Measurements from ENCODE around the gene LTBP3.

LTBP3 gene

GRCh38 chr11:65547446-65548125 lies 10.6 kb downstream of the LTBP3 start:
- CTCF ChIA-PET: interaction anchor here (0.5 to 1.0 kb wide), 2 partner anchors 19 to 159 kb away, joined by 3 to 4 read pairs; no protein-coding TSS in a partner anchor
- POLR2A ChIA-PET (ENCODE audit: low non-redundant PET): interaction anchor here (0.6 kb wide), 1 partner anchor 43 kb away, joined by 3 read pairs; no protein-coding TSS in a partner anchor
- H3K27ac ChIP-seq: no peak overlapping the region
- TF ChIP-seq, protein P1, sequence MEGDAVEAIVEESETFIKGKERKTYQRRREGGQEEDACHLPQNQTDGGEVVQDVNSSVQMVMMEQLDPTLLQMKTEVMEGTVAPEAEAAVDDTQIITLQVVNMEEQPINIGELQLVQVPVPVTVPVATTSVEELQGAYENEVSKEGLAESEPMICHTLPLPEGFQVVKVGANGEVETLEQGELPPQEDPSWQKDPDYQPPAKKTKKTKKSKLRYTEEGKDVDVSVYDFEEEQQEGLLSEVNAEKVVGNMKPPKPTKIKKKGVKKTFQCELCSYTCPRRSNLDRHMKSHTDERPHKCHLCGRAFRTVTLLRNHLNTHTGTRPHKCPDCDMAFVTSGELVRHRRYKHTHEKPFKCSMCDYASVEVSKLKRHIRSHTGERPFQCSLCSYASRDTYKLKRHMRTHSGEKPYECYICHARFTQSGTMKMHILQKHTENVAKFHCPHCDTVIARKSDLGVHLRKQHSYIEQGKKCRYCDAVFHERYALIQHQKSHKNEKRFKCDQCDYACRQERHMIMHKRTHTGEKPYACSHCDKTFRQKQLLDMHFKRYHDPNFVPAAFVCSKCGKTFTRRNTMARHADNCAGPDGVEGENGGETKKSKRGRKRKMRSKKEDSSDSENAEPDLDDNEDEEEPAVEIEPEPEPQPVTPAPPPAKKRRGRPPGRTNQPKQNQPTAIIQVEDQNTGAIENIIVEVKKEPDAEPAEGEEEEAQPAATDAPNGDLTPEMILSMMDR (conservative IDR thresholded peaks at IDR 0.05; ENCODE audit: low read depth): no peak
- DNase-seq (ENCODE audit: low spot score): no peak

DNA sequence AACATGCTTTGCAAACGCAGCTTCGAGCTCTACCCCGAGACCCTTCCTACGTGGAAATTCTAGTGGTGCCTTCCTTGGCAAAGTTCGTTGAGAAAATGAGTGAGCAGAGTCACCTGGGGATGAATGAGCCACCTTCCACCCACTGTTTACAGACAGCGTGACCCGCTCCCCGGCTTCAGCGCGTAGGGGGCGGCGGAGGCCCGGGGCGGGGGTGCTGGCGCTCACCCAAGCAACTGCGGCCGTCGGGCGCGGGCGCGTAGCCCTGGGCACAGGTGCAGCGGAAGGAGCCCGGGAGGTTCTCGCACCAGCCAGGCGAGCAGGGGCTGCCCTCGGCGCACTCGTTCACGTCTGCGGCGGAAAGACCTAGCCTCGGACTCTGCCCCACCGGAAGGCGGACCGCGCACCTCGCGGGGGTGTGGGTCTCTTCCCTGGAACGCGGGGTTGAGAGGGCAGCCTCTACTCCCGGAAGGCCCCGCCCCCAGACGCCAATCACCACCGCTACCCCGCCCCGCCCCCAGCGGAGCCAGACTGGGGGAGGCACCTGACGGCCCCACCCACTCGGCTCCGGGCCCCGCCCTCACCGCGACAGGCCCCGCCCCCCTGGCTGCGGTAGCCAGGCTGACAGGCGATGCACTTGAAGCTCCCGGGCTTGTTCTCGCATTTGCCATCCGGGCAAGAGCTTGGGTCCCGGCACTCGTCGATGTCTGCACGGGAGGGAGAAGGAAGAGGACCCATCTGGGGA lies 11.8 kb downstream of the LTBP3 start:
- ChIA-PET POLR2A (ENCODE audit: low non-redundant PET) (interaction anchor here (0.6 kb wide), 2 partner anchors 117 to 123 kb away, joined by 3 to 4 read pairs; no protein-coding TSS in a partner anchor), CTCF (interaction anchor here (1.0 kb wide), 1 partner anchor 27 kb away, joined by 3 read pairs; no protein-coding TSS in a partner anchor)
- DNase-seq (ENCODE audit: low spot score): peak; percentile 92
- H3K27ac ChIP-seq: peak overlapping the region; percentile 45
- TF ChIP-seq, protein P1 (conservative IDR thresholded peaks at IDR 0.05; ENCODE audit: low read depth): no peak

GRCh38 chr11:65545853-65546216 lies 12.3 kb downstream of the LTBP3 start:
- peak overlapping the region; percentile 45 for H3K27ac ChIP-seq
- DNase-seq (ENCODE audit: low spot score): no peak
- ChIA-PET CTCF (no interaction called here), POLR2A (ENCODE audit: low non-redundant PET) (interaction anchor here (0.5 kb wide), 1 partner anchor 17 kb away, joined by 3 read pairs; no protein-coding TSS in a partner anchor)
- TF ChIP-seq, protein P1 (conservative IDR thresholded peaks at IDR 0.05; ENCODE audit: low read depth): no peak

GRCh38 chr11:65542738-65543390 lies 15.3 kb downstream of the LTBP3 start:
- POLR2A ChIA-PET (ENCODE audit: low non-redundant PET): interaction anchor here (0.5 to 3.2 kb wide), 2 partner anchors 23 to 29 kb away, joined by 3 to 16 read pairs; partner anchors contain the start of gene FAM89B
- CTCF ChIA-PET: no interaction called here
- H3K27ac ChIP-seq: peak overlapping the region; percentile 3
- no peak for DNase-seq (ENCODE audit: low spot score)
- TF ChIP-seq, protein P1 (conservative IDR thresholded peaks at IDR 0.05; ENCODE audit: low read depth): no peak

GRCh38 chr11:65541093-65541982 lies 16.8 kb downstream of the LTBP3 start:
- ChIA-PET CTCF (interaction anchor here (0.5 to 3.1 kb wide), 19 partner anchors 10 to 867 kb away, joined by 3 to 95 read pairs (median 5); partner anchors contain the start of genes FAM89B, PCNX3, SCYL1 and ZNRD2), POLR2A (ENCODE audit: low non-redundant PET) (interaction anchor here (0.5 to 3.2 kb wide), 11 partner anchors 9 to 165 kb away, joined by 3 to 16 read pairs (median 4); partner anchors contain the start of genes FAM89B, PCNX3 and ZNRD2)
- no peak for DNase-seq (ENCODE audit: low spot score)
- TF ChIP-seq, protein P1 (conservative IDR thresholded peaks at IDR 0.05; ENCODE audit: low read depth): no peak; the same call in 1 of the 2 replicates
- peak overlapping the region; percentile 94 for H3K27ac ChIP-seq

Data from RWPE1 (cell line).